ENCODE results near the gene SIL1.

GRCh38 chr5:139207297-139208000 is 9.3 kb upstream of the SIL1 start:
- TF ChIP-seq EZH2phosphoT487 (IDR thresholded peaks at IDR 0.05; ENCODE audit: insufficient read depth, low read depth), result no peak
- no peak for TF ChIP-seq EZH2 (IDR thresholded peaks at IDR 0.05; ENCODE audit: insufficient read depth, poor library complexity, severe bottlenecking)
